ENCODE measurements around the gene VAMP3. TPM values are rescaled to one million over a fixed set of nuclear protein-coding genes. Genes with fewer than 3 reads are reported as not detected.

Gene VAMP3
- total RNA-seq, 1 donor from 2014 or later, result 154 TPM

DNA sequence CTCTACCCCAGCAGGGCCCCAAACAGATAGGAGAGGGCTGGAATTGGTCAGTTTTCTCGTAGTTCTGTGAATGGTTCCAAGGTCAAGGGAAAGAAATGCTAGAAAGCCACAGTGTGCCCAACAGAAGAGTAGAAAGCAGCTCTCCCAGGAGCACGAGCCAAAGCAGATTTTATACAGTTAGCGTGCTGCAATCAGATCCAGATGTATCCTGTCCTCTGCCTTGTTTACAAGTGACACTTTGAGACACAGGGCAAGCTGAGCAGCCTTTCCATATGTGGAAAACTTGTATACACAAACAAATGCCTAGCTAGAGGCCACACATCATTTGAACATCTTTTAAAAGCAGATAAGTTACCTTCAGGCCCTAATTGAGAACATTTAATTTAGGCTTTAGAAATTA, 6.5 kb downstream of the VAMP3 start:
- no peaks in the 10 kb centered on the region for H3K27me3 Mint-ChIP-seq (ENCODE audit: low read depth, unreplicated experiment)
- TF ChIP-seq, protein P1, sequence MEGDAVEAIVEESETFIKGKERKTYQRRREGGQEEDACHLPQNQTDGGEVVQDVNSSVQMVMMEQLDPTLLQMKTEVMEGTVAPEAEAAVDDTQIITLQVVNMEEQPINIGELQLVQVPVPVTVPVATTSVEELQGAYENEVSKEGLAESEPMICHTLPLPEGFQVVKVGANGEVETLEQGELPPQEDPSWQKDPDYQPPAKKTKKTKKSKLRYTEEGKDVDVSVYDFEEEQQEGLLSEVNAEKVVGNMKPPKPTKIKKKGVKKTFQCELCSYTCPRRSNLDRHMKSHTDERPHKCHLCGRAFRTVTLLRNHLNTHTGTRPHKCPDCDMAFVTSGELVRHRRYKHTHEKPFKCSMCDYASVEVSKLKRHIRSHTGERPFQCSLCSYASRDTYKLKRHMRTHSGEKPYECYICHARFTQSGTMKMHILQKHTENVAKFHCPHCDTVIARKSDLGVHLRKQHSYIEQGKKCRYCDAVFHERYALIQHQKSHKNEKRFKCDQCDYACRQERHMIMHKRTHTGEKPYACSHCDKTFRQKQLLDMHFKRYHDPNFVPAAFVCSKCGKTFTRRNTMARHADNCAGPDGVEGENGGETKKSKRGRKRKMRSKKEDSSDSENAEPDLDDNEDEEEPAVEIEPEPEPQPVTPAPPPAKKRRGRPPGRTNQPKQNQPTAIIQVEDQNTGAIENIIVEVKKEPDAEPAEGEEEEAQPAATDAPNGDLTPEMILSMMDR (IDR thresholded peaks at IDR 0.05; ENCODE audit: insufficient read depth, low read depth, low read length), result no peak
- TF ChIP-seq EZH2 (IDR thresholded peaks at IDR 0.05; ENCODE audit: insufficient read depth, low read length), result no peak
- Histone ChIP-seq H3K36me3 (ENCODE audit: insufficient read depth, low read length) (peaks cover 46% of the 10 kb centered on the region), H2AFZ (ENCODE audit: low read depth, low read length) (no peak overlapping the region), H3K79me2 (ENCODE audit: insufficient read depth, low read length) (peaks cover 36% of the 10 kb centered on the region), H3K9ac (ENCODE audit: low read length) (no peak overlapping the region), H3K27ac (ENCODE audit: low read depth, low read length) (no peak overlapping the region), H3K4me2 (ENCODE audit: low read length) (no peak overlapping the region), H3K4me1 (ENCODE audit: insufficient read depth, low read length) (no peaks in the 10 kb centered on the region), H3K9me3 (ENCODE audit: insufficient read depth, low read depth, low read length) (no peaks in the 10 kb centered on the region), H3K27me3 (ENCODE audit: insufficient read depth, low read length) (no peaks in the 10 kb centered on the region), H4K20me1 (ENCODE audit: insufficient read depth, low read length) (peaks cover 27% of the 10 kb centered on the region), H3K4me3 (ENCODE audit: insufficient read depth, low read depth, low read length) (no peak overlapping the region)
- FAIRE-seq (no peak), DNase-seq (ENCODE audit: low read depth) (no peak)
- no peak overlapping the region for H3K27ac Mint-ChIP-seq (ENCODE audit: unreplicated experiment)
- no peak overlapping the region for H3K4me3 Mint-ChIP-seq (ENCODE audit: unreplicated experiment)
- H3K9me3 Mint-ChIP-seq (ENCODE audit: unreplicated experiment), result no peaks in the 10 kb centered on the region
- peaks cover 11% of the 10 kb centered on the region for H3K4me1 Mint-ChIP-seq (ENCODE audit: low read depth, unreplicated experiment)
- peaks cover 16% of the 10 kb centered on the region for H3K36me3 Mint-ChIP-seq (ENCODE audit: low read depth, unreplicated experiment)

DNA sequence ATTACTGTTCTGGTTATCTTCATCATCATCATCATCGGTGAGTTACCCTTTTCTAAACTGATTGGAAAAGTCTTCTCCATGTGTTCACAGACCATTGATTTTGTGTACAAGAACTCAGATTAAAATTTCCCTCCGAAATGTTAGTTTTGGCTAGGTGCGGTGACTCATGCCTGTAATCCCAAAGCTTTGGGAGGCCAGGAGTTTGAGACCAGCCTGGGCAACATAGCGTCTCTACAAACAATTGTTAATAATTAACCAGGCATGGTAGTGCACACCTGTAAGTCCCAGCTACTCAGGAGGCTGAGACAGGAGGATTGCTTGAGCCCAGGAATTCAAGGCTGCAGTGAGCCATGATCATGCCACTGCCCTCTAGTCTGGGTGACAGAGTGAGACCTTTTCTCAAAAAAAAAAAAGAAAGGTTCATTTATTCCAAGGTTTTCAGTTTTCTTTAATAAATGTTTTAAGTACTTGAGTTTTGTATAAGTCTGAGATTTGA, 7.1 kb downstream of the VAMP3 start:
- H3K4me3 ChIP-seq (ENCODE audit: insufficient read depth, low read depth, low read length), result no peak overlapping the region
- H3K4me2 ChIP-seq (ENCODE audit: low read length), result no peak overlapping the region
- H3K4me1 ChIP-seq (ENCODE audit: insufficient read depth, low read length), result peaks cover 4% of the 10 kb centered on the region
- TF ChIP-seq EZH2 (IDR thresholded peaks at IDR 0.05; ENCODE audit: insufficient read depth, low read length), result no peak
- TF ChIP-seq, protein P1 (IDR thresholded peaks at IDR 0.05; ENCODE audit: insufficient read depth, low read depth, low read length), result no peak
- peaks cover 7% of the 10 kb centered on the region for H3K4me1 Mint-ChIP-seq (ENCODE audit: low read depth, unreplicated experiment)
- no peaks in the 10 kb centered on the region for H3K9me3 Mint-ChIP-seq (ENCODE audit: unreplicated experiment)
- peak; percentile 45 for FAIRE-seq
- peaks cover 46% of the 10 kb centered on the region for H3K36me3 ChIP-seq (ENCODE audit: insufficient read depth, low read length)
- H3K27me3 Mint-ChIP-seq (ENCODE audit: low read depth, unreplicated experiment), result no peaks in the 10 kb centered on the region
- H3K9ac ChIP-seq (ENCODE audit: low read length), result no peak overlapping the region
- H3K27ac Mint-ChIP-seq (ENCODE audit: unreplicated experiment), result no peak overlapping the region
- H3K36me3 Mint-ChIP-seq (ENCODE audit: low read depth, unreplicated experiment), result peaks cover 16% of the 10 kb centered on the region
- H2AFZ ChIP-seq (ENCODE audit: low read depth, low read length), result no peak overlapping the region
- H3K79me2 ChIP-seq (ENCODE audit: insufficient read depth, low read length), result peaks cover 30% of the 10 kb centered on the region
- no peak for DNase-seq (ENCODE audit: low read depth)
- H4K20me1 ChIP-seq (ENCODE audit: insufficient read depth, low read length), result peaks cover 27% of the 10 kb centered on the region
- no peaks in the 10 kb centered on the region for H3K9me3 ChIP-seq (ENCODE audit: insufficient read depth, low read depth, low read length)
- H3K27ac ChIP-seq (ENCODE audit: low read depth, low read length), result no peak overlapping the region
- H3K27me3 ChIP-seq (ENCODE audit: insufficient read depth, low read length), result no peaks in the 10 kb centered on the region
- H3K4me3 Mint-ChIP-seq (ENCODE audit: unreplicated experiment), result no peak overlapping the region

DNA sequence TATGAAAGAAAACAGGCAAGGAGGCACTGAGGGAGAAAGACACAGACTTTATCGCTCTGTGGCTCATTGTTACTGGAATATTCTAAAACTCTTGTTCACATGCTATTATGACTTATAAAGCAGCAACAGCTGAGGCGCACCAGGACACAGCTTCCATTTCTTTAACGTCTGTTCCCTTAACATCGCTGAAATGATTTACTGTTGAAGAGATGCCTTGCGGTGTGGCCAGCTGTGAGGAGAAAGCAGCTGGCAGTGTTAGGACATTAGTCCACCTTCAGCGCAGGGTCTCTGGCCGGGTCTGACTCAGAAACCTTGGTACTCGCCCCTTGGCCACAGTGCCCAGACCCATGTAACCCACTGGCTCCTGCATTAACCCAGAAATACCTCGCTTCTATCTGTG, 9.9 kb downstream of the VAMP3 start:
- H3K36me3 Mint-ChIP-seq (ENCODE audit: low read depth, unreplicated experiment), result peaks cover 8% of the 10 kb centered on the region
- no peak for DNase-seq (ENCODE audit: low read depth)

More for the DNA sequence above, 9.9 kb downstream of the VAMP3 start:
- Mint-ChIP-seq H3K27me3 (ENCODE audit: low read depth, unreplicated experiment) (no peaks in the 10 kb centered on the region), H3K9me3 (ENCODE audit: unreplicated experiment) (no peaks in the 10 kb centered on the region), H3K4me3 (ENCODE audit: unreplicated experiment) (no peak overlapping the region), H3K4me1 (ENCODE audit: low read depth, unreplicated experiment) (no peaks in the 10 kb centered on the region), H3K27ac (ENCODE audit: unreplicated experiment) (no peak overlapping the region)
- Histone ChIP-seq H3K36me3 (ENCODE audit: insufficient read depth, low read length) (peaks cover 35% of the 10 kb centered on the region), H3K27me3 (ENCODE audit: insufficient read depth, low read length) (no peaks in the 10 kb centered on the region), H3K4me1 (ENCODE audit: insufficient read depth, low read length) (peaks cover 9% of the 10 kb centered on the region), H3K9ac (ENCODE audit: low read length) (no peak overlapping the region), H3K27ac (ENCODE audit: low read depth, low read length) (no peak overlapping the region), H3K79me2 (ENCODE audit: insufficient read depth, low read length) (peaks cover 4% of the 10 kb centered on the region), H3K4me3 (ENCODE audit: insufficient read depth, low read depth, low read length) (no peak overlapping the region), H2AFZ (ENCODE audit: low read depth, low read length) (no peak overlapping the region), H3K9me3 (ENCODE audit: insufficient read depth, low read depth, low read length) (no peaks in the 10 kb centered on the region), H3K4me2 (ENCODE audit: low read length) (no peak overlapping the region), H4K20me1 (ENCODE audit: insufficient read depth, low read length) (peaks cover 19% of the 10 kb centered on the region)
- TF ChIP-seq, protein P1 (IDR thresholded peaks at IDR 0.05; ENCODE audit: insufficient read depth, low read depth, low read length), result no peak
- TF ChIP-seq EZH2 (IDR thresholded peaks at IDR 0.05; ENCODE audit: insufficient read depth, low read length), result no peak
- no peak for FAIRE-seq

Measured in astrocyte (in vitro differentiated cells and primary cell).